DMS 273 (cell line): ENCODE measurements around the gene ARFGAP3.

ENCODE experiments used
- DNase-seq: peaks from one replicate; lab custom pipeline; 2025; ENCODE audit not compliant: unreplicated experiment; lab: John Stamatoyannopoulos, UW

Gene ARFGAP3, protein sequence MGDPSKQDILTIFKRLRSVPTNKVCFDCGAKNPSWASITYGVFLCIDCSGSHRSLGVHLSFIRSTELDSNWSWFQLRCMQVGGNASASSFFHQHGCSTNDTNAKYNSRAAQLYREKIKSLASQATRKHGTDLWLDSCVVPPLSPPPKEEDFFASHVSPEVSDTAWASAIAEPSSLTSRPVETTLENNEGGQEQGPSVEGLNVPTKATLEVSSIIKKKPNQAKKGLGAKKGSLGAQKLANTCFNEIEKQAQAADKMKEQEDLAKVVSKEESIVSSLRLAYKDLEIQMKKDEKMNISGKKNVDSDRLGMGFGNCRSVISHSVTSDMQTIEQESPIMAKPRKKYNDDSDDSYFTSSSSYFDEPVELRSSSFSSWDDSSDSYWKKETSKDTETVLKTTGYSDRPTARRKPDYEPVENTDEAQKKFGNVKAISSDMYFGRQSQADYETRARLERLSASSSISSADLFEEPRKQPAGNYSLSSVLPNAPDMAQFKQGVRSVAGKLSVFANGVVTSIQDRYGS

GRCh38 chr22:42856865-42857704 is at the start of gene ARFGAP3:
ARFGAP3 (minus strand) TSS chr22:42857273; CDS start chr22:42857182, 91 bp downstream.
- peak; percentile 95 for DNase-seq

DNA sequence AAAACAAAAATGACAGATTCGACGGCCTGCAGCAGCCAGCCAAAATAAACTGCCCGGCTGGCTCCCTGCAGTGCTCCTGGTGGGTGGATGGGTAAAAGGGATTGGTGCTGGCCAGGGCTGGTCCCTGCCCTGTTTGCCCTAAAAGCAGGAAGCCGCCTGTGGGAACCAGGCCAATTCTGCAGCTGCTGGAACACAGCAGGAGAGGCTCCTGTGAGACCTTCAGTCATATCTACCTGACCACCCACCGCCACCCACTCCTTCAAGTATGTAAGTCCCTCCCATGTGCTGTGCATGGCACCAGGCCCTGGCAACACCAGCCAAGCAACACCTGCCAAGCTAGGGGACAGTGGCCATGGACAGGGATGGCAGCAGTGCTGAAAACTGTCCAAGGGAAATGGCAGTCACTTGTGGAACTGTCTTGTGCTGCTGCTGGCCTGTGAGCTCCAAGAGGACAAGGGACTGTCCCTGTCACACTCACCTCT is 48.7 kb upstream of the ARFGAP3 start:
- no peak for DNase-seq

GRCh38 chr22:42905217-42905616 is 48.1 kb upstream of the ARFGAP3 start:
- DNase-seq: no peak

DNA sequence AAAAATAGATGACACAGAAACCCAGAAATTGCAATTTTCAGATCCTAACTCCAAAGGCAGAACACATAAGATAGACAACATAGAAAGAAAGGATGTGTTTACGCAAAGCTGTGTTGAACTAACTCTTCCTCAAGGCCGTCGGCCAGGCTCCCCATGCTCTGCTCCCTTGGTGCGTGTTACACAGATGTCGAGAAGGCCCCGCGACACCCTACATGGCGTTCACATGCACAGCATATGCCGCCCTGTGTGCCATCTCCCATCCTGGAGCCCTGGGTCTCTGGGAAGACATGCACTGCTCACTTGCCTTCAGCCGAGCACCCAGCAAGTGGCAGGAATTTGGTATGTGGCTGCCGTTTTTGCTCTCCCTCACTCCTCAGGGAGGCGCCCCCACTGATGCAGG is 47.0 kb upstream of the ARFGAP3 start:
- DNase-seq: no peak

GRCh38 chr22:42902875-42903510 is 45.9 kb upstream of the ARFGAP3 start:
- no peak for DNase-seq

- peak; percentile 12 for DNase-seq
Measured at GRCh38 chr22:42901790-42902508, 44.9 kb upstream of the ARFGAP3 start.

- no peak for DNase-seq
Measured at GRCh38 chr22:42897960-42898359, 40.9 kb upstream of the ARFGAP3 start.

GRCh38 chr22:42895541-42895981 is 38.5 kb upstream of the ARFGAP3 start:
- DNase-seq: no peak

- DNase-seq: no peak
Measured at GRCh38 chr22:42895087-42895486, 38.0 kb upstream of the ARFGAP3 start.

- DNase-seq: no peak
Measured at GRCh38 chr22:42893371-42894150, 36.5 kb upstream of the ARFGAP3 start.

- no peak for DNase-seq
Measured at GRCh38 chr22:42892571-42893316, 35.7 kb upstream of the ARFGAP3 start.

- no peak for DNase-seq
Measured at GRCh38 chr22:42892156-42892555, 35.1 kb upstream of the ARFGAP3 start.

- DNase-seq: no peak
Measured at GRCh38 chr22:42891696-42892095, 34.6 kb upstream of the ARFGAP3 start.

- DNase-seq: no peak
Measured at GRCh38 chr22:42891008-42891407, 33.9 kb upstream of the ARFGAP3 start.

DNA sequence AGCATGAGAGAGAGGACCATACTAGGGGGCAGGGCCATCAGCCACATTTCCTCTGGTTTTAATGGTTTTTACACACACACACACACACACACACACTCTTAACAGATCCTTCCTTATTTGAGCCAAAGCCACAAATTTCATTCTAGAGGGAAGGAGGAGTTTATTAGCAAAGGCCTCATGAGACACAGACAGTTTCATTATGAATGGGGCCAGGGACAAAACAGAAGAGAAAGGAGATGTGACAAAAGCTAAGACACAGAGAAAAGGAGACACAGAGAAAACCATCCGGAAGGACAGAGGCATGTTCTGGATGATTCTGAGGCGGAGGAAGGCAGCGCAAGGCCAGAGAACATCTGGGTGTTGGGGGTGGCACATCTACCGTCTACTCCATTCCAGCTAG is 32.2 kb upstream of the ARFGAP3 start:
- DNase-seq: no peak

DNA sequence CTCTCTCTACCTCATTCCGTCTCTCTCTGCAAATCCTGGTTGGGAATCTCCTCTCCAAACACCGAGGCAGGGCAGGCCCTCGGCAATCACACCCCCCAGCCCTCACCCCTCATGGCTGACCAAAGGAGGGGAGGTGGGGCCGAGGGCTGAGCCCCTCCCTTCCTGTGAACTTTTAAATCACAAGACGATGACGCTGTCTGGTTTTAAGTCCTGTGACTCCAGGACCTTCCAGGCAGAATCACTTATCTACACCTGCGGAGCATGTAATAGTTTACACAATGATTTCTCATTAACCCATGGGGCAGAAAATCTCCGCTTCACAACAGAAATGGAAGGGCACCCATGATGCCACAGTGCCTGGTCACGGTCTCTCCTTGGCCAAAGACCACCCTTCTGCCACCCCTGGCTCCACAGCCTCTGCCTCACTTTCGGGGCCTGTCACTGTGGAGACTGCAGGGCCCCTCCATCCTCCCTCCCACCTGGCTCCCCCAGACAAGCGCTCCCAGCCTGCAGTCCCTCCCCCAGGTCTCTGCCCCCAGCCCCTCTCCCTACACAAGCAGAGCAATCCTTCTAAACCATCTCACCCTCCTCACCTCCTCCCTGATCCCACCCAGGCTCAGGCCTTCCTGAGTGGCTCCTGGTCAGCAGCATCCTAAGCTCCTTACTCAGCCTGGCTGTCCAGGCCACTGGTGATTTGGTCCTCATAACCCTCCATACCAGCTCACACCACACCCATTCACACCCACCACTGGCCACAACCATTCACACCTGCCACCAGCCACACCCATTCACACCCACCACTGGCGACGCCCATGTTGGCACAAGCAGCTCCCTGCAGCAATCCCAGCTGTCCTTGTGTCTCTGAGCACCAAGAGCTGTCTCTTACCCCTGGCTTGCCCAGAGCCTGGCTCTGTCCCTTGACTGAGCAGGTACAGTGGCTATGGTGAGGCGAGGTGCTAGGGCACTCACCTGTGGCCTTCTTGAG is 30.7 kb upstream of the ARFGAP3 start:
- DNase-seq: no peak

- DNase-seq: no peak
Measured at GRCh38 chr22:42887120-42887519, 30.0 kb upstream of the ARFGAP3 start.

GRCh38 chr22:42885446-42885845 is 28.4 kb upstream of the ARFGAP3 start:
- peak; percentile 21 for DNase-seq
